Type B pancreatic cell (in vitro differentiated cells): ENCODE data around the gene IRX6. TPM values are rescaled to one million over a fixed set of nuclear protein-coding genes. Genes with fewer than 3 reads are reported as not detected.

Source experiments
- DNase-seq: peaks from one replicate; pipeline ENCODE4 v3.0.0; 2021; ENCODE audit warnings: mixed read lengths; ENCODE audit not compliant: unreplicated experiment; ENCODE audit errors: extremely low spot score
- H3K27ac Mint-ChIP-seq: 2 replicates; pipeline ENCODE4 v1.8.0; 2021; ENCODE audit warnings: mild to moderate bottlenecking, mixed read lengths
- H3K27me3 Mint-ChIP-seq: 2 replicates; pipeline ENCODE4 v1.8.0; 2021; ENCODE audit warnings: mixed read lengths
- H3K36me3 Mint-ChIP-seq: 2 replicates; pipeline ENCODE4 v1.8.0; 2021; ENCODE audit warnings: mixed read lengths
- H3K4me1 Mint-ChIP-seq: one replicate; pipeline ENCODE4 v1.8.0; 2021; ENCODE audit warnings: mixed read lengths; ENCODE audit not compliant: unreplicated experiment
- H3K4me3 Mint-ChIP-seq: 2 replicates; pipeline ENCODE4 v1.8.0; 2021; ENCODE audit warnings: mild to moderate bottlenecking, mixed read lengths
- H3K9me3 Mint-ChIP-seq: 2 replicates; pipeline ENCODE4 v1.8.0; 2021; ENCODE audit warnings: mixed read lengths
- total RNA-seq: library from RNA; stranded (reverse); gene quantifications from 2 replicates; pipeline ENCODE4 v1.2.1, GENCODE V29; 2021; ENCODE audit warnings: low replicate concordance
- TF ChIP-seq, protein P1 (sequence below): fragments of 200-600 bp; sonication (generic); conservative IDR thresholded peaks from 2 replicates; pipeline ENCODE4 v1.5.0; 2021; ENCODE audit warnings: antibody characterized with exemption, mild to moderate bottlenecking

Gene IRX6
- total RNA-seq, 1 donor from 2014 or later, result 1.5 TPM

DNA sequence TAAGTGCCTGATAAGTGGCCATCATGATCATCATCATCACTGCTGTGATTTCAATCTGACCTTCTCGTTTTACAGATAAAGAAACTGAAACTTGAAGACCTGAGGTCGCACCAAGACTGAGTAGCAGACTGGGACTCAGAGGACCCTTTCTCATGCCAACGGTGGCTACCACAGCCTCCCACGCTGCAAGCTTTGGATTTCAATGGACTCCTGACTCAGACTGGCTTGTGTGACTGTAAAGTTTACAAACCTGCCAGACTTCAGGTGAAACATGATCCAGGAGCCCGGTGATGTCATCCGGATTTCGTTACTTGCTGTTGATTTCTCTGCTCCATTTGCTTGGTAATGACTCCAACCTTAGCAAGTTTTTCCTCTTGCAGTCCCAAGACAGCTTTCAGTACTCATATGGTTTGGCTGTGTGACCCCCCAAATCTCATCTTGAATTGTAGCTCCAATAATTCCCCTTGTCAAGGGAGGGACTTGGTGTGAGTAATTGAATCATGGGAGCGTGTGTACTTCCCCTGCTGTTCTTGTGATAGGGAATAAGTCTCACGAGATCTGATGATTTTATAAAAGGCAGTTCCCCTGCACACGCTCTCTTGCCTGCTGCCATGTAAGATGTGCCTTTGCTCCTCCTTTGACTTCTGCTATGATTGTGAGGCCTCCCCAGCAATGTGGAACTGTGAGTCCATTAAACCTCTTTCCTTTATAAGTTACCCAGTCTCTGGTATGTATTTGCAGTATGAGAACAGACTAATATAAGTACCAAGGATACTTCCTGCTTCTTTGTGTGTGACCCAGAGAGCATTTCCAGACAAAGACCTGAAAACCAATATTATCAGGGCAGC, 26.7 kb upstream of the IRX6 start:
- no peak overlapping the region for H3K27ac Mint-ChIP-seq
- peaks cover 34% of the 10 kb centered on the region for H3K27me3 Mint-ChIP-seq
- DNase-seq, result no peak
- peaks cover 33% of the 10 kb centered on the region for H3K4me1 Mint-ChIP-seq
- TF ChIP-seq, protein P1, sequence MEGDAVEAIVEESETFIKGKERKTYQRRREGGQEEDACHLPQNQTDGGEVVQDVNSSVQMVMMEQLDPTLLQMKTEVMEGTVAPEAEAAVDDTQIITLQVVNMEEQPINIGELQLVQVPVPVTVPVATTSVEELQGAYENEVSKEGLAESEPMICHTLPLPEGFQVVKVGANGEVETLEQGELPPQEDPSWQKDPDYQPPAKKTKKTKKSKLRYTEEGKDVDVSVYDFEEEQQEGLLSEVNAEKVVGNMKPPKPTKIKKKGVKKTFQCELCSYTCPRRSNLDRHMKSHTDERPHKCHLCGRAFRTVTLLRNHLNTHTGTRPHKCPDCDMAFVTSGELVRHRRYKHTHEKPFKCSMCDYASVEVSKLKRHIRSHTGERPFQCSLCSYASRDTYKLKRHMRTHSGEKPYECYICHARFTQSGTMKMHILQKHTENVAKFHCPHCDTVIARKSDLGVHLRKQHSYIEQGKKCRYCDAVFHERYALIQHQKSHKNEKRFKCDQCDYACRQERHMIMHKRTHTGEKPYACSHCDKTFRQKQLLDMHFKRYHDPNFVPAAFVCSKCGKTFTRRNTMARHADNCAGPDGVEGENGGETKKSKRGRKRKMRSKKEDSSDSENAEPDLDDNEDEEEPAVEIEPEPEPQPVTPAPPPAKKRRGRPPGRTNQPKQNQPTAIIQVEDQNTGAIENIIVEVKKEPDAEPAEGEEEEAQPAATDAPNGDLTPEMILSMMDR, result no peak
- peaks cover 5% of the 10 kb centered on the region for H3K9me3 Mint-ChIP-seq
- no peak overlapping the region for H3K4me3 Mint-ChIP-seq
- peaks cover 4% of the 10 kb centered on the region for H3K36me3 Mint-ChIP-seq

DNA sequence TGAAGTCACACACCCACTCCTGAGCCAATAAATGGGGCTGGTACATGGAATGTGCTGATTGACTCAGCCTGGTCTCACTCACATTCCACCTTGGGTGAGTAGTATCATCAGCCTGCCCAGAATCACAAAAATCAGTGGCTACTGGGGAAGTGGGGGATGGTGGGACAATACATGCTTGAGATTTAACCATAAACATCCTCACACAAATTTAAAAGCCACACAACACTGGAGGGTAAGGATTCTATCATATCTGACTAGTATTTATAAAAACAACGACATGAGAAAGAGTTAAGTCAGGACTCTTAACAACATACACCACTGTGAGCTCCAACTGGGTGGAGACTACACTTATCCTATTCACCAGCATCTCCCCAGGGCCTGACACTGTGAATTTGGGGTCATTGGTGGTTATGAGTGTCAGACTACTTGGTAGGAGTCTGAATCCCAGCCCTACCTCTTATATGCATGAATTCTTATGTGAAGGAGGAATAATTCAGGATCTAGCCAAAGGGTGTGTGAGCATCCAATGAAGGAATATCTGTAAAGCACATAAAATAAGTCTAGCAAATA, 26.0 kb upstream of the IRX6 start:
- no peak for DNase-seq

DNA sequence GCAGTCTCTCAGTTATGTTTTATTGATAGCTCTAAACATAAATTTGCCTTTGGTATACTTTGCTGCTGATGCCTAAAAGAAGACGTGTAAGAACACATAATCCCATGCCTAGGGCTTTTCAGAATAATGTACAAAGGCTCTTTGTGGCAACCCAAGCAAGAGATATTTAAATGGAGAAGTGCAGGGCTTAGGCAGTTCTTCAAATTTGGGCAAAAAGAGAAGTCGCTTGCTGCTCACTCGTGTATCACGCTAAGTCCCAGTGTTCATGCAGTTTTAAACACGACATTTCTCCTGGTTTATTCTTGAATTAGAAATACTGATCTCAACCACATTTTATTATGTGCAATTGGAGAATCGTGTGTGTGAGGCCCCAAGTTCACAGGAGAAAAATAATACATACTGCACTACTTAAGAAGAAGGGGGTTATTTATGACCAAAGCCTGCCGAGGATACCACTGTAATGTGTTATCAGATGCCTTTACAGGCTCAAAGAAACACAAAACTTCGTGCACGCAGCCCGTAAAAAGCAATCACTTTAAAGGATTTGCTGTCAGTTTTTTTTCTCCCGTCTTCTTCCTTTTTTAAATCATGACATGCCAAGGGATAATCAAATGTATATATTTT, 22.5 kb upstream of the IRX6 start:
- no peak for DNase-seq
- H3K9me3 Mint-ChIP-seq, result peaks cover 5% of the 10 kb centered on the region
- H3K4me1 Mint-ChIP-seq, result peaks cover 29% of the 10 kb centered on the region
- no peak overlapping the region for H3K27ac Mint-ChIP-seq
- peaks cover 4% of the 10 kb centered on the region for H3K36me3 Mint-ChIP-seq
- H3K27me3 Mint-ChIP-seq, result peaks cover 46% of the 10 kb centered on the region
- no peak overlapping the region for H3K4me3 Mint-ChIP-seq
- TF ChIP-seq, protein P1, result no peak

More for the DNA sequence above, 26.0 kb upstream of the IRX6 start:
- TF ChIP-seq, protein P1, result no peak
- H3K27me3 Mint-ChIP-seq, result peaks cover 34% of the 10 kb centered on the region
- H3K9me3 Mint-ChIP-seq, result peaks cover 5% of the 10 kb centered on the region
- H3K4me3 Mint-ChIP-seq, result no peak overlapping the region
- H3K27ac Mint-ChIP-seq, result no peak overlapping the region
- H3K4me1 Mint-ChIP-seq, result peaks cover 33% of the 10 kb centered on the region
- H3K36me3 Mint-ChIP-seq, result peaks cover 4% of the 10 kb centered on the region

DNA sequence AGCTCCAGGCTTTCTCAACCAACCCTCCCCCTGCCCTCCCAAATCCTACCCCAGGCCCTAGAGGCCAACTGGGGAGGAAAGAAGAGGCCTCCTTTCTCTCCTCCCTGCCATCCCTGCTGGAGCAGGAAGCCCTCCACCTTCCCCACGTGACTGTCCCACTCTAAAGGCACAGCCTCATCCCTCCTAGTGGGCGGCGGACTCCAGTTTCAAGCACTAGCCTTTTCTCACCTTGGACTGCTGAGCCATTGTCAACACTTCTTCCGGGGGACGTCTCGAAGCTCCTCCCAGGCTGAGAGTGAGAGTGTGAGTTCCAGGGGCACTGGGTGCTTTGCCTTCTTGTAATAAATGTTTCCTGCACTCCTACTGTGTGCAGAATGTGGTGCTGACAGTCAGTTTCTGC, 21.4 kb upstream of the IRX6 start:
- no peak for DNase-seq
- peaks cover 49% of the 10 kb centered on the region for H3K27me3 Mint-ChIP-seq
- peaks cover 1% of the 10 kb centered on the region for H3K36me3 Mint-ChIP-seq
- no peak overlapping the region for H3K4me3 Mint-ChIP-seq
- H3K27ac Mint-ChIP-seq, result no peak overlapping the region
- peaks cover 5% of the 10 kb centered on the region for H3K9me3 Mint-ChIP-seq
- TF ChIP-seq, protein P1, result no peak
- H3K4me1 Mint-ChIP-seq, result peaks cover 29% of the 10 kb centered on the region

DNA sequence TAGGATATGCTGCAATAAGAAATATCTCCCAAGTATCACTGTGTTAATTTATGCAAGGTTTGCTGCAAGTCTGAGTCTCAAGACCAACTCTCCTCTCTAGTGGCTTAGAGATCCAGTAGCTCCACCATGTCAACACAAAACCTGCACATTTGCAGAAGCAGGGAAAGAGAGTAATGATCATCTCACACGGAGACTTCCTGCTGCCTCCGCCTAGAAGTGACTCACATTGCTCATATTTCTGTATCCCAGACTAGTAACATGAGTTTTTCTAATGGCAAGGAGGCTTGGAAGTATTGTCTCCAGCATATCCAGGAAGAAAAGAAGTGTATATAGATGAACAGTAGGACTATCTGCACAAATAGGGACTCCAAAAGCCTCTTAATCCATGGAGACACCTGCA, 15.0 kb upstream of the IRX6 start:
- Mint-ChIP-seq H3K4me1 (no peaks in the 10 kb centered on the region), H3K36me3 (no peaks in the 10 kb centered on the region), H3K27me3 (peaks cover 47% of the 10 kb centered on the region), H3K27ac (no peak overlapping the region), H3K9me3 (peaks cover 10% of the 10 kb centered on the region), H3K4me3 (no peak overlapping the region)
- DNase-seq, result no peak
- TF ChIP-seq, protein P1, result no peak
